GM15510 (cell line): Measurements from ENCODE around the gene GNA12.

Experiments used
- POLR2A ChIP-seq: IDR thresholded peaks from 3 replicates; pipeline ENCODE4 v1.6.1; 2011; ENCODE audit warnings: borderline replicate concordance; ENCODE audit not compliant: insufficient read length; ENCODE audit errors: extremely low read depth

The GNA12 gene

DNA sequence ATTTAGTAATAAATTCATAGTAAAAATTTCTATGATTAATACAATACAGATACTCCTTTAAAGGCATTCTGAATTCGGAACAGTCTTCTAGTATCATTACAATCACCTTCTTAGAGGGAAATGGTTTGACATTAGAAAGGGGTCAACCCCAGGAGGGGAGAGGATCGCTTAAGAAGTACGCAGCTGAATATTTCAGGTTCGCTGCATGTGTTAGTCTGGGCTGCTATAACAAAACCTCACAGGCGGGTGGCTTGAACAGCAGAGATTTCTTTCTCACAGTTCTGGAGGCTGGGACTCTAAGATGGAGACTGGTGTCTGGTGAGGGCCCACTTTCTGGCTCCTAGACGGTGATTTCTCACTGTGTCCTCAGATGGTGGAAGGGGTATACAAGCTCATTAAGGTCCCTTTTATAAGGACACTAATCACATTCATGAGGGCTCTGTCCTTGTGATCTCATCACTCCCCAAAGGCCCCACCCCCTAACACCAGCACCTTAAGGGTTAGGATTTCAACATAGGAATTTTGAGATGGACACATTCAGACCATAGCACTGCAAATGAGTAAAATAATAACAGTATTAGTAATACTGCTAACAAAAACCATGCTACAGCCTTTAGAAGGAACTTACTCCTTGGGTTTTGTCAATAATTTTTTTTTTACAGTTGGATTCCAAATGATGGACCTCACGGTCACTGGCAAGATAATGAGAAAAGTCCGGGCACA is 34.0 kb downstream of the GNA12 start:
- TF ChIP-seq POLR2A: no peak

DNA sequence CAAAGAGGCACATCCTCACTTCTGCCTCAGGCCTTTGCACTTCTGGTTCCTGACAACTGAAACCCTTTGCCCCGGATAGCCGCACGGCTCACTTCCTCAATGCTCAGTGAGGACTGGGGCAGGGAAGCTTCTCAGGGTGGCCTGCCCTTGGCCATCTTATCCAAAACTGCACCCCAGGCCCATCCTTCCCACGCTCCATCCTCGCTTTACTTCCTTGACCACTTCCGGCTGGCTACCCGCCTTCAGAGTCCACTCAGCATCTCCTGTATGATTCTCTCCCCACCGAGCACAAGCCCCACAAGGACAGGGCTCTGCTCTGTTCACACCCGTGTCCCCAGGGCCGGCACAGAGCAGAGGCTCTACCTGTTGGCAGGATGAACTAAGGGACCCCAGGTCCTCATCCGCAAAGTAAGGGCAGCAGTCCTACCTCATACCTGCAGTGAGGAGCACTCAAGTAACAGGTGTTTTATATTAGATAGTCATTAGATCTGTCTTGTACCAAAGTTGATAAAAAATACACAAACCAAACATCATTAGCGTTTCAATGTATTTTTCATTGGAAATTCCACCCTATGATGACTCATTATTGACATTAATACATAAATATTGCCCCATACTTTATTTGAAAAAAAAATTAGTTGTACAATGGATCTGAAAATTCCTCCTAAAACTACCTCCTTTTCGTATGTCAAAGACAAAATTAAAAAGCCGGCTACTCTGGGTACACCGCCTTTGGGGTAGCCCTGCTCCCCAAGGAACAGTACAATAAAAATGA is 35.0 kb downstream of the GNA12 start:
- TF ChIP-seq POLR2A: no peak

DNA sequence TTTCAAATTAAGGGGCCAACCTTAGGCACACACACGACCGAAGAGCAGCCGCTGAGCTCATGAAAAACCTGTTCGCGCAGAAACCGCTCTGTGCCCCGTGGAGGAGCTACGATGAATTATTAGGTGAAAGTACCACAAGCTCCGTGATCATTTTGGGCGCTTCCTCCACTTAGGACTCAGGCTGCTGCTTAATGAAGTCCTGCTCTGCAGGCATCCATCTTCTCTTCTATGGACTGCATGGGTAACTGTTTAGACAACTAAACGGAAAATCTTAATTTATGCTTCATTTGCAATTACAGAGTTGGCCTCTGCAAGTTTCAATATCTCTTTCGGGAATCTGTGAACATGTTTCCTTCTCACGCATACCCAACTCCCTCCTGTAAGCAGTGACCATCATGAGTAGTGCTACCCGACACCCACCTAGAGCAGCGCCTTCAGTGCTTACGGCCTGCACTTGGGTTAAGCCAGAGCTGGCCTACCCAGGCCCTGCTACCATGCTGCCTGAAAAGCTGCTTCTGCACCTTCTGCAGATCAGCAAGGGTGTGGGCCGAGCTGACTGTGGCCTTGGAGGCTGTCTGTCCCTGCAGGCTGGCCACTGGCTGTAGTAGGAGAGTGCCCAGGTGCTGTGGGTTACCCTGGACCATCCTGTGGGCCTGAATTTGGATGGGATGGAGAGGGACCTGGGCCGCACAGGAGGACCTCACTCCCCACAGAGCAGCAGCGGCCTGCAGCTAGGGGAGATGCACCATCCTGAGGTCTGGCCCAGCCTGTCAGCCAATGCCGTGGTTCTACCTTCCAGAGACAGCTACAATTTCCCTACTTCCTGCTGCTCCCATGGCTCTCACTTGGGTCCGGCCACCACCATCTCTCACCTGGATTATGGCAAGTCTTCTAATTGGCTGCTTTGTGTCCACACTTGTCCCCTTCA is 36.0 kb downstream of the GNA12 start:
- no peak for TF ChIP-seq POLR2A

DNA sequence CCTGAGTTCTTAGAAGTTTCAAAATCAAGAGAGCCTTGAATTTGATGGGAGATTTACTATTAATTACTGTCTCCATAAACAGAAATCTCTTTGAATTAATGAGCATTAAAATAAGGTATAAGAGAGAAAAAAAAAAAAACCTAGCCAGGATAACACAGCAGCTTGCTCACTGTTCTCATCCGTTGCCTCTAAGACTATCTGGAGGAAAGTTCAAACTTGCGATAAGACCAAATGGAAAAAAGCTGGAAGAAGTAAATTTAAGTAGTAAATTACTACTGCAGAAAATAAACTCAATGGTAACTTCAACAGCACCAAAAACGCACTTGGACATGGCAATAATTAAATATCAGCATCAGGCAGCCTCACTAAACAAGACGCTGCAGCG is 36.7 kb downstream of the GNA12 start:
- TF ChIP-seq POLR2A: no peak

DNA sequence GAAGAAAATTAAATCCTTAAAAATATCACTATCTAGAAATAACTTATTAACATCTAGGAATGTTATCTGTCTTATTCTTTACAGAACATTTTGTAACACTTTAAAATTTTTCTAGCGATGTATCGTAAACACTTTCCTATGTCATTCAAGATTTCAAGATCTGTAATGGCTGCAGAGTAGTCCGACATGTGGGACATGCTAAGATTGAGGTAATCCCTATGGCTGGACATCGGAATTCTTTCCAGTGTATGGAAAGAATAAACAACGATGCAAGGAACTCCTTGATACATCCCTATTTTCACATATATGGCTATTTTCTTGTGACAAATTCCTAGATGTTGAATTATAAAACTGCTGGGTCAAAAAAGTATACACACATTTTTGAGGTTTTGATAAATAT is 37.5 kb downstream of the GNA12 start:
- TF ChIP-seq POLR2A: no peak

DNA sequence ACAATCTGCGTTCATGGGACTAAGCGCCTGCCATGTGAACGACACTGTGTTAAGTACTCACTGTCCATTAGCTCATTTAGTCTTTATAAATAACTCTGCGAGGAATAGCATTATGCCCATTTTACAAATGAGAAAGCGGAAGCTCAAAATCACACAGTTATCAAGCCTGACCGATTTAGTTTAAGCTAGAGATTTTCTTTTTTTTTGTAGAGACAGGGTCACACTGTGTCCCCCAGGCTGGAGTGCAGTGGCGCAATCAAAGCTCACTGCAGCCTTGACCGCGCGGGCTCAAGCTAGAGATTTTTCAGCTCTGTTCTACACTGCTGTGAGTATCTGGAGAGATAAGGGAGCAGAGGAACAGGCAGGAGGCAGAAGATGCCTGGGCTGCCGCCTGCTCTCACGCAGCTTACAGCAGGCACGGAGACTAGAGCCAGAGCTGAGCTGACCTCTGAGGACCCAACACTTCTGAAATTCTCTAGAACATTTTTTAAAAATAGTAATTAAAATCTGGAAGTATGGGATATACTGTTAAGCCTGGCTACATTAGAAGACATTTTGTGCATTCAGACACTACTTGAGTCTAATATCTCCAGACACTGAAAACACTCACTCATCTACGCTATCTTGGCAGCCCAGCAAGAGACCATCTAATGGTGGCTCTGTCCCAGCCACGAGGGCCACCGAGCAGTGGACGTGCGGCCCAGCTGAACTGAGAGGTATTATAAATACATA is 38.7 kb downstream of the GNA12 start:
- no peak for TF ChIP-seq POLR2A

DNA sequence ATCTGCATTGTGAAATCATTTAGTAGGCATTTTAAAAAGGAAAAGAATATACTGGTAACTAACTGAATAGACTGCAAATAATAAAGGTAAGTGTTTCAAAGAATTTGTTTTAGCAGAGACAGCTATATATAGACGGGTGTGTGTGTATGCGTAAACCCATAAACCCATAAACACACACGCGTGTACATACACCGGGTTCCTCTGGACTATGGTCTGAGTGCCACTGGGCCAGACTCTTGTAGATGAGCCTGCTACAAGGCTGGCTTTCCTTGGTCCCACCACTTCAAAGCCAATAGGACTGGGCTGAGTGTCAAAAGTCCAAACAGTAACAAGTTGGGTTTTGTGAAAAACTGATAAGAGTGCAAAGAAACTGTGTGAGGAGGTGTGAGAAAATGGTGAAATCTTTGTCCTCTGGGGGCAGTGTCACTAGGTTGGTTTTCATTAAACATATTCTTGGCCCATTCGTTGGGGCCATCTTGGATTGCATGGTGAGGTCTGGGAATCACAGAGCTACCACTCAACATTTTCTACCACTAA is 39.8 kb downstream of the GNA12 start:
- no peak for TF ChIP-seq POLR2A

DNA sequence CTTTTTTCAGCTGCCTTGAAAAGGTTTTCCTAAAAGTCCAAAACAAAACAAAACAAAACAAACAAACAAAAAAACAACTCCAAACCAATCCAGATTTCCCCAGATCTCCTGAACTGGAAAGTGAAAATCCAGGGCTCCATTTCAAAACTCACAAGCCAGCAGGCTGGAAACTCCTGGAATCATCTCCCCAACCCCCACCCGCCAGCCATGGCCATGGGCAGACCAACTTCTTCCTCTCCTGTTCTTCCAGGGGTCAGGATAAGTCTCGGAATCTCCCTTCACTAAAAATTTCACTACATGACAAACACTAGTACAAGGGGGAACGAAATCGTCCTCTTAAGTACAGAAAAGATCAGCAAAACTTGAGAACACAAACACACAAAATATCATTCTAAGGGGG is 40.4 kb downstream of the GNA12 start:
- no peak for TF ChIP-seq POLR2A

DNA sequence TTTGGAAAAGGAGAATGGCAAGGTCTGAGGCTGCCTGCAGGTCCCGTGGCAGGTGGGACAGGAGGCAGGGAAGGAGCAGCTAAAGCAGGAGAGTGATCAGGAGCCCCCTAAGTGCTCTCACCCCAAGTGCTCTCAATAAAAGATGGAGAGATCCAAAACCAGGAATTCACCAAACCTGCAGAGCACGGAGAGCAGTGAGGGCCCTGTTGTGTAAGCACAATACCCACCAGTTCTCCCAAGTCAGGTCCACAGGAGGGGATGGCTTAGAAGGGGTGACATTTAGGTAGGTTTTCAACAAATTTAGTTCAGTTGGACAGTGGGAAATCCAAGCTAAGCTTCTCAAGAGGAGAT is 40.8 kb downstream of the GNA12 start:
- TF ChIP-seq POLR2A: no peak

DNA sequence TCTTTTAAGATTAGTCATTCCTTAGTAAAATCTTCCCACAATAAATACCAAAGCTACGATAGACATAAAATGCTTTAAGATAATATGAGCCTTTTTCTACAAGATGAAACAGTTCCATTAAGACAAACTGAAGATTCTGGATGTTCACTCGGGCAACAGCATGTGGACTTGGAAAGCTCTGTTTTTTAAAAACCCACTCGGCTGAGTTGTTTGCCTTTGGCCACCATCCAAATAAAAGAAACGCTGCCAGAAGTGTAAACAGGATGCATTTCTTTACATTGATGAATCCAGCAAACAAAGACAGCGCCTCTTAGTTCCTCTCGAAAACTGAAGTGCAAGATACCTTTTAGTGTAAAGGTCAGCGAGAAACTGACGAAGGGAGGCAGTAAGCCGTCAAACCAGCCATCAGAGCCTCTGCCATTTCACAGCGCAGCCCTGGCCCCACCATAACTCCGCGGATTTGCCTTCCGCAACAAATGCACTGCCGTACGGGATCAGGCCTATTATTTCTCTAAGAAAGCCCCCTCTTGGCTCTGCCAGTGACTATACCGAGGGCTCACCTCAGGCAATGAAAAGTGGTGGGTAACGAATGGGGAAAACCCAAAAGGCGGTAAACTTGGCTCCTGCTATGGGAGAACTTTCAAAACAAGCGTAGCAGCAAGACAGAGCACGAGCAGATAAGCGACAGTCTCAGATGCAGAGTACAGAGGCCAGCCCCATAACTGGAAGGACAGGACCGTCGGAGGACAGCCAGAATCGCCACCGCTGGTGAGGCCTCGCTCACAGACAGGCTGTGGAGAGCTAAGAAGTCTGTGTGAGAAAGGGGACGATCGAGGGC is 41.4 kb downstream of the GNA12 start:
- TF ChIP-seq POLR2A: no peak

DNA sequence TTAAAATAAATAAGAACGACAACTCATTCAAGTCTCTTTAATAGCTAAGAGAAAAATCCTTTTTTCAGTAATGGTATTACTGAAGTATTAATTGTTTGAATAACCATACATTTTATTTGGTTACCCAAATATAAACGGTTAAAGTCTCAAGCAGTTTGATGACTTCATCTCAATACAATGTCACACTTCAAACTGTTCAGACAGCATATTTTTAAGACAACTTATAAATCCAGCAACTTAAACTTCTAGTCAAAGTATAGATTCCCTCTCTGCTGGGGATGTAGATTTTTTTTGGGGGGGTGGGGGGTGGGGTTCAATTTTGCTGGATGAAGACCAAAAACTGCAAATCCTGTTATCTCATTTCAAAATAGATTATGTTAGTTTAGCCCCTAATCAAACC is 42.0 kb downstream of the GNA12 start:
- TF ChIP-seq POLR2A: no peak

DNA sequence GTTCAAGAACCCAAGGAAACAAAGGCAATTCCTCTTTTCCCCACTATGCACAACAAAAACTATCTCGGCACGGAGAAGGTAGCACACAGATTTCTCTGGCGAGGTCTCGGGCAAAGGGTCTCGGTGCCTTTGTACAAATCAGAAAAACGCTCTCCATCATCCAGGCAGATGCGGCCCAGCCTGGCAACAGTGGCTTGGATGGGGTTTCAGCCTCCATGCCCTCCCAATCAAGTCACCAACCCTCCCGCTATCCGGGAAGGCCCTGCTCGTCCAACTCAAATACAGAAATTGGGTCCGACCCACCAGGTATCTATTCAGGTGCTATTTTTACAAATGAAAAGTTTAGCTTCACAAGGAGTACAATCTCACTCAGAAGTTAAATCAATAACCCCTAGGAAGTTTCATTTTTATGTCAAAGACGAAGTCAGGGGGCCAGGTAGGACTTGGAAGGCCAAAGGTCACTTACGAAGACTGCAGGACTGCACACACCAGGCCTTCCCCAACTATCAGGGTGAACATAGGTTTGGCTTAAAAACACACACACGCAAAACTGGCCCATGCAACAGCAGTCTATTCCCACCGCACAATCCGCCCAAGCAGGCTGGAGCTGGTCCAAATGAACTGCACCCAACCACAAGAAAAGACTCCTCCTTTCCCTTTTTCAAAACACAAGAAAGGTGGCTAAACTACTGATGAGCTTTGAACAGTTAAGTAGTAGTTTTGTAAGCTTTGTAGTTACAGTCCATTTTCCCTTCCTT is 43.0 kb downstream of the GNA12 start:
- TF ChIP-seq POLR2A: no peak

DNA sequence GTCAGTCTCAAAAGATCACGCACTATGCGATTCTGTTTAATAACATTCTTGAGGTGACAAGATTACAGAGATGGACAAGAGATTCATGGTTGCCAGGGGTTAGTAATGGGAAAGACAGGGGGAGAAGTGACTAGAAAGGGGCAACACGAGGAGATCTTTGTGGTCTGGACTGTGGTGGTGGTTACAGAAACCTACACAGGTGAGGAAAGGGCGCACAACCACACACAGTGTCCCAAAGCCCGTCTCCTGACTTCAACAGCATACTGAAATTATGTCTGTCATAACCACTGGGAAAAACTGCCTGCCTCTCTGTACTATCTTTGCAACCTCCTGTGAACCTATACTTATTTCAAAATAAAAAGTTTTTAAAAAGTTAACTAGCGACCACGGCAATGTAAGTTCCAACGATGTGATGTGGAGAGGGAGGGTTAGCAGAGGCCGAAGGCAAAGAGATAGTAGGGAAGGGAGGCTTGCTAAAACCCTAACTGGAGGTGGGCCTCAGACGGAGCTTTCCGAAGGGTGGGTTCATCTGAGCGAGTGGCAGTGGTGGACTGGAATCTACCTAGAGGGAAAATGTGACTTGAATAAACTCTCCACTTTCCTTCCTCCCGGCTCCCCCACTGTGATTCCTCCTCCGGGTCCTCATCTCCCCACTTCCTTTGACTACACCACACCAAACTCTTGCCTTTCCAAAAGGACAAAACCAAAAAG is 43.7 kb downstream of the GNA12 start:
- no peak for TF ChIP-seq POLR2A

DNA sequence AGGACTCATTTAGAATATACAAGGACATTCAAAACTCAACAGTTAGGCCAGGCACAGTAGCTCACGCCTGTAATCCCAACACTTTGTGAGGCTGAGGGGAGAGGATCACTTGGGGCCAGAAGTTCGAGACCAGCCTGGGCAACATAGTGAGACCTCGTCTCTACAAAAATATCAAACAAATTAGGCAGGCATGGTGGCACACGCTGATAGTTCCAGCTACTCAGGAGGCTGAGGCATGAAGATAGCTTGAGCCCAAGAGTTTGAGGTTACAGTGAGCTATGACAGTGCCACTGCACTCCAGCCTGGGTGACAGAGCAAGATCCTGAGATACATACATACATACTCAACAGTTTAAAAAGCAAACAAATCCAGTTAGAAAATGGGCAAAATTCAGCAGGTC is 44.9 kb downstream of the GNA12 start:
- no peak for TF ChIP-seq POLR2A
